HFFc6 (cell line): Measurements from ENCODE around the gene HACD1. TPM values are rescaled to one million over a fixed set of nuclear protein-coding genes. Genes with fewer than 3 reads are reported as not detected.

Source experiments
- DNase-seq: peaks from one replicate; pipeline ENCODE4 v3.0.0-alpha.2; 2018
- H3K27ac Mint-ChIP-seq: 2 replicates; pipeline ENCODE4 v1.8.0; 2020; ENCODE audit warnings: mild to moderate bottlenecking, mixed read lengths
- H3K27me3 Mint-ChIP-seq: 2 replicates; pipeline ENCODE4 v1.8.0; 2021; ENCODE audit warnings: mild to moderate bottlenecking, moderate library complexity, mixed read lengths; ENCODE audit not compliant: insufficient read depth
- H3K36me3 Mint-ChIP-seq: 2 replicates; pipeline ENCODE4 v1.8.0; 2021; ENCODE audit warnings: low read depth, mixed read lengths
- H3K4me1 Mint-ChIP-seq: 2 replicates; pipeline ENCODE4 v1.8.0; 2020; ENCODE audit warnings: low read depth, mixed read lengths
- H3K4me3 Mint-ChIP-seq: 2 replicates; pipeline ENCODE4 v1.8.0; 2020; ENCODE audit warnings: mild to moderate bottlenecking, moderate library complexity, mixed read lengths
- H3K9me3 Mint-ChIP-seq: 2 replicates; pipeline ENCODE4 v1.8.0; 2020; ENCODE audit warnings: mild to moderate bottlenecking, mixed read lengths
- CTCF ChIP-seq: fragments of 200-600 bp; sonication (generic); IDR thresholded peaks from 2 replicates; pipeline ENCODE4 v1.5.0; 2021; ENCODE audit warnings: antibody characterized with exemption, mild to moderate bottlenecking
- total RNA-seq, 6 experiments: library from RNA; stranded (reverse); fragmentation: NEBNext Ultra II Directional; extraction: Animal tissue kit (Norgen Biotek cat#: 25700); gene quantifications; 2 replicates in 1 of 6; 3 replicates in 5 of 6; pipeline ENCODE4 v1.2.3, GENCODE V29; 2021

The HACD1 gene
- total RNA-seq, 6 experiments from 2014 or later = 84.6 to 138 (median 100) TPM

- H3K9me3 Mint-ChIP-seq = no peaks in the 10 kb centered on the region
- no peak overlapping the region for H3K27ac Mint-ChIP-seq
- no peaks in the 10 kb centered on the region; the same call in 1 of the 2 replicates for H3K4me1 Mint-ChIP-seq
- no peak for TF ChIP-seq CTCF
- no peaks in the 10 kb centered on the region for H3K36me3 Mint-ChIP-seq
- peak; percentile 47 for DNase-seq
- no peak overlapping the region for H3K4me3 Mint-ChIP-seq
- peaks cover 8% of the 10 kb centered on the region for H3K27me3 Mint-ChIP-seq
These were observed 72.7 kb downstream of the HACD1 start for GRCh38 chr10:17544465-17544864.

Other genes with a start within 250 kb of the HACD1 start
- not detected for gene ST8SIA6, start 162.8 kb downstream of the HACD1 start, total RNA-seq
- gene STAM, start 26.8 kb upstream of the HACD1 start, total RNA-seq = 10 to 100 TPM; 37.8 to 46.9 (median 43.2) TPM
- gene TMEM236, start 134.8 kb upstream of the HACD1 start, total RNA-seq = under 1 TPM; 0.07 to 0.20 (median 0.09) TPM
- under 1 TPM in 2 of 6 experiments, not detected in 4; 0.02 to 0.06 TPM for gene MRC1, start 192.0 kb upstream of the HACD1 start, total RNA-seq